Stimulated activated naive CD8-positive, alpha-beta T cell treated with anti-CD3 and anti-CD28 coated beads, Interleukin-15, Interleukin-2, amounts not matched to agents 100 U/mL and 50 U/mL, for 24 hours (primary cell): Measurements from ENCODE around the gene PLSCR1.

Experiments used
- ATAC-seq: fragments of 150-1000 bp; cut with Tn5 transposase; one replicate; pipeline ENCODE4 v1.10.0; 2021
- DNase-seq: peaks from one replicate; pipeline ENCODE4 v3.0.0; 2021

PLSCR1 gene, protein sequence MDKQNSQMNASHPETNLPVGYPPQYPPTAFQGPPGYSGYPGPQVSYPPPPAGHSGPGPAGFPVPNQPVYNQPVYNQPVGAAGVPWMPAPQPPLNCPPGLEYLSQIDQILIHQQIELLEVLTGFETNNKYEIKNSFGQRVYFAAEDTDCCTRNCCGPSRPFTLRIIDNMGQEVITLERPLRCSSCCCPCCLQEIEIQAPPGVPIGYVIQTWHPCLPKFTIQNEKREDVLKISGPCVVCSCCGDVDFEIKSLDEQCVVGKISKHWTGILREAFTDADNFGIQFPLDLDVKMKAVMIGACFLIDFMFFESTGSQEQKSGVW

DNA sequence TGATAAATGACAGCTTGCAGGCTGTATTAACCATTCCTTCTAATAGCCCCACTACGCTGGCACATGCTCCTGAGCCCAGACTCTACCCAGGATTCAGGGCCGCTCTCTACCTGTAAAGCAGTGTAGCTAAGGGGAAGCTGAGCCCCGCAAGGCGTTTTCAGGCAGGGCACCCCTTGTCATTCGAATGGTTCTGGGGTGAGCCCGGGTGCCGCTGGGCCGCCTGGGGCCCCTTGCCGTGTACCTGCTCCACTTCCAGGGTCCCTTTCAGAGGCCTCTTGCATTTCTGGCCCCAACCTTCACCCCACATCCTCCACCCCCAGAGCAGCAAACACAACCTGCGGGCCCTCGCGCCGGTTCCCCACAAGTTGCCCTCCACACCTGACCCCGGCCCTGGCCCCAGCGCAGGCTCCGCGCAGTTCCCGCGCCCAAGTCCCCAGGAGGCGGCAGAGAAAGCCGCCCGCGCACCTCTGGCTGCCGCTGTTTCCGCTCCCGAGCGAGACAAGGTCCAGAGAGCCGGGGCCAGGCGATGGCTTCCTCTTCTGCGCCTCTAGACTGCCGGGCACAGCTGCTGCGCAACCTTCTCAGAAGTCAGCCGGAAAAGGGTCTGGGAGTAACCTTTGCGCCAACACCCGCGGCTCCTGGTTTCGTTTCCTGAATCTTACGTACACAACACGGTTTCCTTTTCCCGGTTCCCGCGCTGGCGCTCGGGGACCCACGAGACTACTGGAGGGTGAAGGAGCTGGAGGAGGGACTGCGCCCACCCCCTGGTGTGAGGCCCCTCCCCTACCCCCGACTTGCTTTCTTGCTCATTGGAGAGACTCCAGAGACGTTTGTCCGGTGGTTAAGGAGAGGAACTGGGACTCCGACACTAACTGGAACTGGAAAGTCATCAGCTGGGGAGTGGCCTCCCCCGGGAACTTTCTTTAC lies at the start of gene PLSCR1:
Gene PLSCR1, minus strand, starts transcription at position 606 of the 927 bp plus-strand sequence. CDS start 8,055 bp downstream, outside the sequence.
- ATAC-seq = peak; percentile 88

DNA sequence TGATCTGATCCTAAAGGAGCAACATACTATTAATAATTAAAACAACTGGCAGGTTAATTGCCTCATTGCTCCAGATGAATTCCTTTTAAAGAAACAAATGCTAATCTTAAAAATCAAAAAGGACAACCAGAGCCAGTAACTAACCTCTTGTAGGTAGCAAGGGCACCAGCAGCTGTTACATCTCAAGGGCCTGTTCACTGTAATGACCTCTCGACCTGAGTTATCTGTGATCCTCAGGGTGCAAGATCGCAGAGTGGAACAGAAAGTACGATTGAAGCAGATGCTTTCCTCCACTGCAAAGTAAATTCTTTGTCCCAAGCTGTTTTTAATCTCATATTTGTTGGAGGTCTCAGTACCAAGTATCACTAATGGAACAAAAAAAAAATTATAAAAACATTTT lies 49.4 kb upstream of the PLSCR1 start:
- DNase-seq = no peak
- no peak for ATAC-seq

More for the DNA sequence above, at the start of gene PLSCR1:
- peak; percentile 84 for DNase-seq

DNA sequence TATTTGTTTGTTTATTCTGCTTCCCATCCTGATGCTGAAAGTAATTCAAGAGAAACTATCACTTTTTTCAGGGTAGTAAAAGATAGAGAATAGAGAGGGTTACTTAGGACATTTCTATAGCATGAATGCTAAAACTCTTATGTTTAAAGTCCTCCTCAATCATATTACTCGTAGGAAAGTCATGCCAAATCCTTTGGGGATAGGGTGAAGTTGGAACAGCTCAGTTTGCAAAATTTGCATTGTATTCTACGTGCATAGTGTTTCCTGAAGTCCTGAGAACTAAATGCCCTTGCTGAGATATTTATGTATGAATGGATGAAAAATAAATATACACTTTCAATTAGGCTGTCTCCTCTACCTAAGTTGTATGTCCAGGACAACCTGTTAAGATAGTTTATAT lies 46.1 kb upstream of the PLSCR1 start:
- ATAC-seq = no peak
- no peak for DNase-seq

DNA sequence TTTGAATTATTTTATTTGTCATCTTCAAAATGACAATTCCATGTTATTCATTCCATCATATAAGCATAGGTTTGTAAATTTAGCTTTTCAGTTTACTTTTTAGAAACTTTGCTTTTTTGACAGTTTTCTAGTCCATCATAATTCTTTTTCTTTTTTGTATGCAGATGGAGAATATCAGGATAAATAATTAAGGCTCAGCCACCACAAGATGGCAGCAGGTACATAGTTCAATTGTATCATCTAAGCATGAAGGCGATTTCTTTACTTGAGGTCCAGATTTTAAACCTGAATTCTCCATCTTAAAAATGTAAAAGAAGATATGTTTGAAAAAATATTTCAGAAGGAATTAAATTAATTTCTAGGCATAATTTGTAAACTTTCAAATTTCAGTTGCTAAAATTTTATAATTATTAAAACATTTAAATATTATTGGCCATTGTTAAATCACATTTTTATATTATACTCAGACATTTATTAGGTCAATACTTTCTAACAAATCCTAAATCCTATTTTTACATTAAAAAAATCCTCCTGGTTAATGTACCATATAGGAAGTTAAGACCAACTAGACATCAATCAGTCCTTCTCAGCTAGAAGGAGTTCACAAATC lies 45.6 kb upstream of the PLSCR1 start:
- peak; percentile 13 for DNase-seq

DNA sequence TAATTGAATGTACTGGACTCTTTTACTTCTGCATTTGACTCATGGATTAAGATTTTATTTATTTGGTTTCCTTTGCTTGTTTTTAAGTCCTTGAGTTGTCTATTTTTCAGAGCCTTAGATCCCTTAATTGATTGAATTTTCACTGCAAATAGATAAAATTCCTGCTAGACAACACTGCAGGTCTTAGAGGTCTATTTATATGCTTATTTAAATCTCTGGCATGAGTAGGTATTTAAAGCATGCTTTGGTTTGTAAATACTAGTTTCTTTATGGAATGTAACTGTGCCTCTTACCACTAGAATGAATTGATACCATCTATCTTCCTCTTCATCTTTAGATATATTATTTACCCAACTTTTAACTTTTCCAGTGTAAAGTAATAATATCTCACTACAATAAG lies 40.7 kb upstream of the PLSCR1 start:
- no peak for ATAC-seq
- no peak for DNase-seq

More for the DNA sequence above, 45.6 kb upstream of the PLSCR1 start:
- no peak for ATAC-seq

DNA sequence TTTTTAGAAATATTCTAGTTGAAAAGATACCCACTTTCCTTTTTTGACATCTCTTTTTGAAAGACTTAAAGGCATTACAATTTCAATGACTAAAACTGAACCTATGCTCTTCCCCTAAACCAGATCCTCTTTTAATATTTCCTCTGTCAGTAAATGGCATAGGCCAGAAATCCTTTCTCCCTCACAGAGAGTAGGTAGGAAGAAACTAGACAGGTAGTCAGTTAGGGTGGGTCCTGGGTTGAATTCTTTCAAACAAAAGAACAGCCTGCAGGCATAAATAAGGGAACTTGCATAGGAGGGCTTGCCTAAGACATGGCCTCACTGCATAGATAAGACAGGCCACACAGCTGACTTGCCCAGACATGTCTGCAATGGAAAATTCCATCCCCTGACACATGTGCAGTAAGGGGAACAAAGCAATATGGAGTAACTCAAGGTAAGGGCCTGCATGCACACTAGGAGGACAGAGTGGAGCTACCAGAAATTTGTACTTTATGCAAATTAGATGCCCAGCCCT lies 37.6 kb upstream of the PLSCR1 start:
- no peak for DNase-seq
- ATAC-seq = no peak

DNA sequence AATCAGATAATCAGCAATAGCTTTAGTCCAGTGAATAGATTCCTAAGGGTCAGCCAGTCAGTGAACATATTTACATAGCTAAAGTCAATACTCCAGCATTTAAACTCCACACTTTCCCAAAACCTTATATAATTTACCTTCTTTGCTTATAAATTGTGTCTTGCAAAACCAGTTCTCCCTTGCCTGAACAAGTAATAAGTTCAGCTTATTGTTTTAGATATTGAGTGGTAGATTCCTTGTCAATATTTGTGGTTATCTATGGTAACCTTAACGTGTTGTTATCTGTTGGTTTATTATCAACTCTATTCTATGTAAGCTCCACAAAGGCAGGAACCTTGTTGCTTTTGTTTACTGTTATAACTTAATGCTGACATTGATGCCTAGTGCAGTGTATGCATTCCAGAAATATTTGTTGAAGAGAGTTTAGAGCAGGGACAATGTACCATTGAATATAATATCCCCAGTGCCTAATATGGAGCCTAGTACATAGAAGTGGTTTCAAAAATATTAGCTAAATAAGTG lies 36.7 kb upstream of the PLSCR1 start:
- no peak for ATAC-seq

DNA sequence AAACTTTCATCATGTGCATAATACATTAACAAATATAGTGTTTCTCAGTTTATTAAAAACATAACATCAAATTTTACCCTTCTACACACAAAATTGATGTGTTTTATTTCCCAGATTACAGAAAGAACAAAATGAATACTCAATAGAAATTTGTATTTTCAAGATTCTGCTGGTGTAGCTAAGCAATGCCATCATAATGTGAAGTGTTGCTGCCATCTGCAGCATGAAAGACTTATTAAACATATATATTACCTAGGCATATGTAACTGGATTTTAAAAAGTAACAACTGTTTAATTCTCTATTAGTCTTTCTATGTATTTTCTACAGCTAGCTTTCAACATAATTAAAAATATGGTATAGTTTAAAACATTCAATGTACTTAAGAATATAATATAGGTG lies 33.3 kb upstream of the PLSCR1 start:
- DNase-seq = peak; percentile 7
- no peak for ATAC-seq

More for the DNA sequence above, 36.7 kb upstream of the PLSCR1 start:
- no peak for DNase-seq

DNA sequence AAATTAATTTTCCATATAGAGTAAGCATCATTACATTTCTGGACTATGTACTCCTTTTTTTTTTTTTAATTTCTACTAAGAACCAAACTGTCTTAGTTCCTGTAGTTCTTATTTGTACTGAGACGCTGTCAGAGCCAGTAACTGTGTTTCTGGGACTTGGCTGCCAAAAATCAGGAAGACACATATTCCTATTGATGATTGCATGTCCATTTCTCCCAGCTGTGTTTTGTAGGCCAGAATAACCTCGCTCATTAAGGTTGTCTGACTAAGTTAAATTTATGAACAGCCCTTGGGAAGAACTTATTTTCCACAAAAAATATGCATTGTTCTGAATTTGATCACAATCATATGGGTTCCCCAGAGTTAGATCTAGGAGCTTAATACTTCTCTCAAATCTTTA lies 31.2 kb upstream of the PLSCR1 start:
- DNase-seq (no peak), ATAC-seq (no peak)

DNA sequence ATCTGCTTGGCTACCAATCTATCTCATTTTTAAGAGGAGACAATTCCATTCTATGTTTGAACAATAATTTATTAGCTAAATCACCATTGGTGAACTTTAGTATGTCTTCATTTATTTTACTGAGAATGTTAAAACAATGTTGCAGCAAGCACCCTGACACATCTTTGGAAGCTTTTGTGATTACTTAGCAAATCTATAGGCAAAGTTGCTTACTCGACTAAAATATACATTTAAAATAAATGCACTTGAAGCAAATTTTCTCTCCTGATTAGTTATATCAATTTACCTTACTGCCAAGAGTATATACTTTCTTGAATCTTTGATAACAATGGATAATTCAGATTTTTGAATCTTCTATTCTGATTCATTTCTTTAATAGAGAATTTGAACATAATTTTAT lies 29.8 kb upstream of the PLSCR1 start:
- ATAC-seq = no peak
- no peak for DNase-seq

DNA sequence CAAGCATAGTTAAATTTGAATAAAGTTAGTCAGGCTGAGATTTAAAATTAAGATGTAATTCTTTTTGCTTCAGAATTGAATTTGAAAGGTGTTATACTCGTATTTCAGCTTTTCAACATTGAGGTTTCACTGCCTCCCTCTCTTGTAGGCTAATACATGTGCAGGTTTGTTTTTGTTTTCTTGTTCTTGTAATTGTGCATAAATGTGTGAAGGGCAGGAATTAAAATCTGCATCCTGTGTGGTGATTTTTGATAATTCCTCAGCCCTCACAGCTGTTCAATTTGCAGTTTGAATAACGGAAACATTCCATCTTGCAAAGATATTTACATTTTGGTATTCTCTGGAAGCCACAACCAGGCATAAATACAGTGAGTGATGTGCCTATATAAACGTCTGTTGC lies 24.9 kb upstream of the PLSCR1 start:
- DNase-seq (no peak), ATAC-seq (no peak)

DNA sequence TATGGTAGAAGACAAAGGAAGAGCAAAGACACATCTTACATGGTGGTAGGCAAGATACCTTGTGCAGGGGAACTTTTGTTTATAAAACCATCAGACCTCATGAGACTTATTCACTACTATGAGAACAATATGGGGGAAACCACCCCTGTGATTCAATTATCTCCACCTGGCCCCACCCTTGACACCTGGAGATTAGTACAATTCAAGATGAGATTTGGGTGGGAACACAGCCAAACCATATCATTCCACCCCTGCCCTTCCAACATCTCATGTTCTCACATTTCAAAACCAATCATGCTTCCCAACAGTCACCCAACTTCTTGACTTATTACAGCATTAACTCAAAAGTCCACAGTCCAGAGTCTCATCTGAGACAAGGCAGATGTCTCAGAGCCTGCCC lies 21.7 kb upstream of the PLSCR1 start:
- no peak for ATAC-seq
- DNase-seq = no peak

DNA sequence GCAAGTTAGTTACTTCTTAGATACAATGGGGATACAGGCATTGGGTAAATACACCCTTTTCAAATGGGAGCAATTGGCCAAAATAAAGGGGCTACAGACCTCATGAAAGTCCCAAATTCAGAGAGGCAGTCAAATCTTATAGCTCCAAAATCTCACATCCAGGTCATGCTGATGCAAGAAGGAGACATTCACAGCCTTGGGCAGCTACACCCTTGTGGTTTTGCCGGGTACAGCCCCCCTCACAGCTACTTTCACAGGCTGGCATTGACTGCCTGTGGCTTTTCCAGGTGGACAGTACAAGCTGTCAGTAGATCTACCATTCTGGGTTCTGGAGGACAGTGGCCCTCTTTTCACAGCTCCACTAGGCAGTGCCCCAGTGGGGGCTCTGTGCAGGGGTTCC lies 17.5 kb upstream of the PLSCR1 start:
- ATAC-seq = no peak
- DNase-seq = no peak

DNA sequence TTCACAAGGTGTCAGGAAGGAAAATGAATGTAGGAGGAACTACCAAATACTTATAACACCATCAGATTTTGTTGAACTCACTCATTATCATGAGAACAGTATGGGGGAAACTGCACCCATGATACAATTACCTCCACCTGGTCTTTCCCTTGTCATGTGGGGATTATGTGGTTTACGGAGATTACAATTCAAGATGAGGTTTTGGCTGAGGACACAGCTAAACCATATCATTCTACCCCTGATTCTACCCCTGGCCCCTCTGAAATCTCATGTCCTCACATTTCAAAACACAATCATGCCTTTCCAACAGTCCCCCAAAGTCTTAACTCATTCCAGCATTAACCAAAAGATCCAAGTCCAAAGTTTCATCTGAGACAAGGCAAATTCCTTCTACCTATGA lies 17.1 kb upstream of the PLSCR1 start:
- ATAC-seq = no peak
- no peak for DNase-seq

DNA sequence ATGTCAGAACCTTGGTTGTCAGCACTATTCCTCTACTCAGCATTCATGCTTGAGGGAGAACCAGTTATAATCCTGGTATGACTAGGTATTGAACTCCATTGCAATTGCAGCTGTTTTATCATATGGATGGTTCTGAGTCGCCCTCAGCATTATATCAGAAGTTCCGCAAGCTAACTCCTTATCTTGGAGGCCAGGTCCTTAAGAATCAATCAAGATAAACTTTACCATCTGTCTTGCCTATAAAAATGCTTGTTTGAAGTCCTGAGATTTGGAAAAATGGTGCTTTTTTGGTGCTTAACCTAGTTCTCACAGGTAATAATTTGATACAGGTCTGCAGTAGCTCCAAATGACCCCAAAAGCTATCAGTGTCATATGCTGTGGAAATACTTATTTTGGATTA lies 16.3 kb upstream of the PLSCR1 start:
- ATAC-seq = no peak

DNA sequence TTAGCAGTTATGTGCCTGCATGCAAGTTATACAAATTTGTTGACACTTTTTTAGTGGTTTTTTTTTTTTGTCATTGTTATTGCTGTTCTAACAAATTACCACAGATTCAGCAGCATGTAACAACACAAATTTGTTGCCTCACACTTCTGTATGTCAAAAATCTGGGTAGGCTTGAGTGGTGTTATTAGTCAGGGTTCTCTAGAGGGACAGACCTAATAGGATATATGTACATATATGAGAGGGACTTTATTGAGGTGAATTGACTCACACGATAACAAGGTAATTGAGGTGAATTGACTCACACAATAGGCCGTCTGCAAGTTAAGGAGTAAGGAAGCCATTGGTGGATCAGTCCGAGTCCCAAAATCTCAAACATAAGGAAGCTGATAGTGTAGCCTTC lies 15.0 kb upstream of the PLSCR1 start:
- ATAC-seq = no peak
- no peak for DNase-seq

More for the DNA sequence above, 16.3 kb upstream of the PLSCR1 start:
- no peak for DNase-seq

DNA sequence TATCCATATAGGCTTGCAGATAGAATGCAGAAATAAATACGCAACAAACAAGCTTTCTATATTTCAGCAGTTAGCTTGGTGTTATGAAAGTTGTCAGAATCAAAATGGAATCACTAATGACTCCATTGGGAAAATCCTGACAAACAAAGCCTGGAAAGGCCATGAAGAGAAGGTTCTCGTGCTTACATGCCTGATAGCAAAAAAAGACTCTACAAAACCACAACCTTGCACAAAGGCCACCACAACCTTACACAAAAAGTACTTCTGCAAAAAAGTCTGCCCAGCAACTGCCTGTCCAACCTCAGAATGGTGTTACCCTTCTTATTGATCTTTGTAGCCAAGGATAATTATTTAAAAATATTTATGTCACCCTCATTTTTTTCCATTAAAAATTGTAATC lies 14.4 kb upstream of the PLSCR1 start:
- ATAC-seq = no peak

DNA sequence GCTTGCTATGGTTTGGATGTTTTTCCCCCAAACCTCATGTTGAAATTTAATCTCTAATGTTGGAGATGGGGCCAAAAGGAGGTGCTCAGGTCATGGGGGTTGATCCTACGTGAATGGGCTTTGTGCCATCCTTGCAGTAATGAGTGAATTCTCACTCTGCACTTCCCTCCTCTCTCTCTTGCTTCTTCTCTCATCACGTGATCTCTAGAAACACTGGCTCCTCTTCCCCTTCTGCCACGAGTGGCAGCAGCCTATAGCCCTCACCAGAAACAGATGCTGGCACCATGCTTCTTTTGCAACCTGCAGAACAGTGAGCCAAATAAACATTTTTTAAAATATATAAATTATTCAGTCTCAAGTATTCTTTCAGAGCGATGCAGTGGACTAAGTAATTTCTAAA lies 13.3 kb upstream of the PLSCR1 start:
- ATAC-seq = no peak
- DNase-seq = no peak

More for the DNA sequence above, 14.4 kb upstream of the PLSCR1 start:
- DNase-seq = no peak

DNA sequence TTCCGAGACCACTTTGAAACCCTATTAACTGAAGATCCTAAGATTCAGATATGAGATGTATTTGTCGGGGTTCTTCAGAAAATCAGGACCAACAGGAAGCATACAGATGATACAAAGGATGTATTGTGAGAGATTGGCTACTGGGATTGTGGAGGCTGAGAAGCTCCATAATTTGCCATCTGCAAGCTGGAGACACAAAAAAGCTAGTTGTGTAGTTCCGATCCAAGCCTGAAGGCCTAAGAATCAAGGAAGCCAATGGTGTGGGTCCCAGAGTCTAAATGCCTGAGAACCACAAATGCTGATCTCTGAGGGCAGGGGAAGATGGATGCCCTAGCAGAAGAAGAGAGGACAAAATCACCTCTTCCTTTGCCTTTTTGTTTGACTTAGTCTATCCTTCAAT lies 10.9 kb upstream of the PLSCR1 start:
- no peak for DNase-seq
- no peak for ATAC-seq

DNA sequence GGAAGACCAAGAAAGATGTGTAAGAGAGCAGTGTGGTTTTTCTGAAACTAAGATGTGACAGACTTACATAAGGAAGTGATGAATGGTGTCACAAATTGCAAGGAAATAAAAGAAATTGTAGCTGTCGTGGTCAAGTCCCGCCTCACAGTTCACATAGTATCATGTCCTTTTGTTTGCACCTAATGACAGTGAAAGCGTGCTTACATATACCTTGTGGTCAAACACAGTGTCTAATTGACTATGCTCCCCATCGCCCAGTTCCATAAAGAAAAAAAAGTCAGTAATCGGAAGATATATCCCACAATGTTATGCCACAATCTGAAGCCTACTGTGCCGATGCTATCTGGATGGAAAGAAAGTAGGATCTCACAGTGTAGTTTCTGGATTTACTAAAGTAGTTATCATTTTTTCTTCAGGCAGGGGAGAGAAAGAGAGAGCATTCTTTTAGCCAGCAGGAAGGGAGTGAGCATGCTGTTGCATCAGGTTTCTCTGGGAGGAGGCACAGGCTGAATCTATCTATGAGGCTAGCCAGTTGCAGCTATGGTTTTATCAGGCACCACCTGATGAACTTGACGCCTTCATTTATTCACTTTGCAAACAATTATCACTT lies 9.8 kb upstream of the PLSCR1 start:
- no peak for ATAC-seq

DNA sequence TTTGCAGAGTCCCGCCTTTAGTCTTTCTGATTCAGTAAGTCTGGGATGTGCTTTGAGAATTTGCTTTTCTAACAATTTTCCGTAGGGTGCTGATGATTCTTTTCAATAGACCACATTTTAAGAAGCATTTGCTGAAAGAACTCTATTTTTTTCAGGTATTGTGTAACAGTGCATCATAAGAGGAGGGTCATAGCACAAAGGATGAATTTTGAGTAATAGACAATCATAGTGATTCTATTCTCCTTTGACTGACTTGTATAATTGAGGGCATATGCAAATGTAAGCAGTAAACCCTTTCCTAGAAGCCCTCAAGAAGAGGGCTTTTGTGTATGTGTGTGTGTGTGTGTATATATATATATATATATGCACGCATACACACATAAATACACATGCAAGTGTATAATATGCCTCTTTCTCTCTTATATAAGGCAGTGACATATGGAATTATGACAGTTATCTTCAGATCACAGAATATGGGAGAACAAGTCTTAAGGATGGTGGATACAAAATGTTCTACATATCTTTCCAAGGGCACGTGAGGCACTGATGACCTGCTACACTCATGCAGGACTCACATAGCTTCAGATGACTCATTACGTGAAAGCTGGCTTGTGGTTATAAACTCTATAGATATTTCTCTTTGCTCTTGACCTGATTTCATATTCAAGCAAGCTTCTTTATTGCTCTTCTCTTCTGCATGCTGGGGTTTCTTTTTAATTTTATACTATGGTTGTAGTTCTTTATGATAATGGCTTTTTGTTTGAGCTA lies 6.5 kb upstream of the PLSCR1 start:
- ATAC-seq = peak; percentile 70
- DNase-seq = no peak

More for the DNA sequence above, 9.8 kb upstream of the PLSCR1 start:
- no peak for DNase-seq
